MM.1S (cell line): ENCODE measurements around the gene PACC1.

ENCODE experiments used
- EZH2 ChIP-seq: fragments of 300-600 bp; sonication (generic); optimal IDR thresholded peaks from 2 replicates; pipeline ENCODE3; 2017; ENCODE audit warnings: low read depth, mild to moderate bottlenecking, antibody characterized with exemption, low read length, mixed read lengths
- EZH2phosphoT487 ChIP-seq: fragments of 300-600 bp; sonication (generic); IDR thresholded peaks from 2 replicates; pipeline ENCODE4 v1.6.1; 2018; ENCODE audit warnings: antibody characterized with exemption, low read length
- TF ChIP-seq, protein P1 (sequence below): fragments of 300-600 bp; sonication (generic); IDR thresholded peaks from 2 replicates; pipeline ENCODE4 v1.5.1; 2016; ENCODE audit warnings: antibody characterized with exemption, low read length, mixed read lengths

DNA sequence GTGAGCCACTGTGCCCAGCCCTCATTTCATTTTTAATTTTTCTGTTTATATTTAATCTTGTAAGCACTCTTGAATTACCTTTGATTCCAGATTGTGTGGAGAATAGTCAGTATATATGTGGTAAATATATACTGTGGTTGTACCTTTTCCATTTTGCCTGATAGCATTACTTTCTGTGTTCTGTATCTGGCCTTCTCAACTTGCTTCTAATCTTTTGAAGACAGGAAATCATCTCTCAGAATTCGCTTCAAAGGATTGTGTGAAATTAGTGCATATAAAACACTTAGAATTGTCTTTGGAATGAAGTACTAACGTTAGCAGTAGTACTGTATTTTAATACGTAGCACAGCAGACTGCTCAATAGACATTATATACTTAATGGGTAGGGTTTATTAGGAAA lies 91.6 kb downstream of the PACC1 start:
- TF ChIP-seq, protein P1, sequence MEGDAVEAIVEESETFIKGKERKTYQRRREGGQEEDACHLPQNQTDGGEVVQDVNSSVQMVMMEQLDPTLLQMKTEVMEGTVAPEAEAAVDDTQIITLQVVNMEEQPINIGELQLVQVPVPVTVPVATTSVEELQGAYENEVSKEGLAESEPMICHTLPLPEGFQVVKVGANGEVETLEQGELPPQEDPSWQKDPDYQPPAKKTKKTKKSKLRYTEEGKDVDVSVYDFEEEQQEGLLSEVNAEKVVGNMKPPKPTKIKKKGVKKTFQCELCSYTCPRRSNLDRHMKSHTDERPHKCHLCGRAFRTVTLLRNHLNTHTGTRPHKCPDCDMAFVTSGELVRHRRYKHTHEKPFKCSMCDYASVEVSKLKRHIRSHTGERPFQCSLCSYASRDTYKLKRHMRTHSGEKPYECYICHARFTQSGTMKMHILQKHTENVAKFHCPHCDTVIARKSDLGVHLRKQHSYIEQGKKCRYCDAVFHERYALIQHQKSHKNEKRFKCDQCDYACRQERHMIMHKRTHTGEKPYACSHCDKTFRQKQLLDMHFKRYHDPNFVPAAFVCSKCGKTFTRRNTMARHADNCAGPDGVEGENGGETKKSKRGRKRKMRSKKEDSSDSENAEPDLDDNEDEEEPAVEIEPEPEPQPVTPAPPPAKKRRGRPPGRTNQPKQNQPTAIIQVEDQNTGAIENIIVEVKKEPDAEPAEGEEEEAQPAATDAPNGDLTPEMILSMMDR = no peak
- TF ChIP-seq EZH2 = no peak
- TF ChIP-seq EZH2phosphoT487 = no peak
